Measurements from ENCODE around the gene FGB.

FGB gene

DNA sequence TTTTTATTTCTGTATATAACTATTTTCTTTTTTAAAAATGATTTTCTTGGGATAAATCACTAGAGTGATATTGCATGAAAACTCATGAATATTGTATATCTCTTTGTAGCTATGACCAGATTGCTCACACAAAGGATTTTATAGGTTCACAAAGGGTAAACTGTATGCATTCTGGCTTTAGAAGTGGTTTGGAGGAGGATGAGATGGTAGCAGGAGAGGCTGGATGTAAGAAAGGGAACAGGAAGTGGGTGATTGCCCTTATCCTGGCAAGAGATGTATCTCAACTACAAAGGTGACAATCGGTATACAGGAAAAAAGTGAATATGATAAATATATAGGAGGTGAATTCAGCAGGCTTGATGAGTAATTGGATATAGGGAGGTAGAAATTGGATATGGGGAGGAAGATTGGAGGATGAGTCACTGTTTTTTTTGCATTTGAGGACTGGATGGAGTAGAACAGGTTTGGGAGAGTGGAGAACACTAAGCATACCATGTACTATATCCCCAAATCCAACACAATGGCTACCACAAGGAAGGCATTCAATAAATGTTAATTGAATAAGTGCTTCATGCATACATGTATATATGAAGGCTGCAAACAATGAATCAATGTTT, 39.7 kb downstream of the FGB start:
- Histone ChIP-seq H3K4me3 (ENCODE audit: low read depth, low read length) (no peak overlapping the region), H3K27me3 (ENCODE audit: insufficient read depth, low read depth, severe bottlenecking) (no peaks in the 10 kb centered on the region), H3K27ac (no peak overlapping the region), H3K36me3 (no peaks in the 10 kb centered on the region), H3K9me3 (ENCODE audit: severe bottlenecking) (no peaks in the 10 kb centered on the region)
- DNase-seq, result no peak
- TF ChIP-seq, protein P1, sequence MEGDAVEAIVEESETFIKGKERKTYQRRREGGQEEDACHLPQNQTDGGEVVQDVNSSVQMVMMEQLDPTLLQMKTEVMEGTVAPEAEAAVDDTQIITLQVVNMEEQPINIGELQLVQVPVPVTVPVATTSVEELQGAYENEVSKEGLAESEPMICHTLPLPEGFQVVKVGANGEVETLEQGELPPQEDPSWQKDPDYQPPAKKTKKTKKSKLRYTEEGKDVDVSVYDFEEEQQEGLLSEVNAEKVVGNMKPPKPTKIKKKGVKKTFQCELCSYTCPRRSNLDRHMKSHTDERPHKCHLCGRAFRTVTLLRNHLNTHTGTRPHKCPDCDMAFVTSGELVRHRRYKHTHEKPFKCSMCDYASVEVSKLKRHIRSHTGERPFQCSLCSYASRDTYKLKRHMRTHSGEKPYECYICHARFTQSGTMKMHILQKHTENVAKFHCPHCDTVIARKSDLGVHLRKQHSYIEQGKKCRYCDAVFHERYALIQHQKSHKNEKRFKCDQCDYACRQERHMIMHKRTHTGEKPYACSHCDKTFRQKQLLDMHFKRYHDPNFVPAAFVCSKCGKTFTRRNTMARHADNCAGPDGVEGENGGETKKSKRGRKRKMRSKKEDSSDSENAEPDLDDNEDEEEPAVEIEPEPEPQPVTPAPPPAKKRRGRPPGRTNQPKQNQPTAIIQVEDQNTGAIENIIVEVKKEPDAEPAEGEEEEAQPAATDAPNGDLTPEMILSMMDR (IDR thresholded peaks at IDR 0.05; ENCODE audit: low read depth, low read length), result no peak

GRCh38 chr4:154603033-154603943, 40.5 kb downstream of the FGB start:
- no peaks in the 10 kb centered on the region for H3K9me3 ChIP-seq (ENCODE audit: severe bottlenecking)
- no peak for DNase-seq
- no peak overlapping the region for H3K4me3 ChIP-seq (ENCODE audit: low read depth, low read length)
- TF ChIP-seq, protein P1 (IDR thresholded peaks at IDR 0.05; ENCODE audit: low read depth, low read length), result no peak
- H3K27ac ChIP-seq, result no peak overlapping the region
- H3K36me3 ChIP-seq, result no peaks in the 10 kb centered on the region
- no peaks in the 10 kb centered on the region for H3K27me3 ChIP-seq (ENCODE audit: insufficient read depth, low read depth, severe bottlenecking)

GRCh38 chr4:154604696-154605200, 41.9 kb downstream of the FGB start:
- Histone ChIP-seq H3K4me3 (ENCODE audit: low read depth, low read length) (no peak overlapping the region), H3K36me3 (no peaks in the 10 kb centered on the region), H3K9me3 (ENCODE audit: severe bottlenecking) (no peaks in the 10 kb centered on the region), H3K27ac (no peak overlapping the region), H3K27me3 (ENCODE audit: insufficient read depth, low read depth, severe bottlenecking) (no peaks in the 10 kb centered on the region)
- TF ChIP-seq, protein P1 (IDR thresholded peaks at IDR 0.05; ENCODE audit: low read depth, low read length), result no peak
- DNase-seq, result no peak

DNA sequence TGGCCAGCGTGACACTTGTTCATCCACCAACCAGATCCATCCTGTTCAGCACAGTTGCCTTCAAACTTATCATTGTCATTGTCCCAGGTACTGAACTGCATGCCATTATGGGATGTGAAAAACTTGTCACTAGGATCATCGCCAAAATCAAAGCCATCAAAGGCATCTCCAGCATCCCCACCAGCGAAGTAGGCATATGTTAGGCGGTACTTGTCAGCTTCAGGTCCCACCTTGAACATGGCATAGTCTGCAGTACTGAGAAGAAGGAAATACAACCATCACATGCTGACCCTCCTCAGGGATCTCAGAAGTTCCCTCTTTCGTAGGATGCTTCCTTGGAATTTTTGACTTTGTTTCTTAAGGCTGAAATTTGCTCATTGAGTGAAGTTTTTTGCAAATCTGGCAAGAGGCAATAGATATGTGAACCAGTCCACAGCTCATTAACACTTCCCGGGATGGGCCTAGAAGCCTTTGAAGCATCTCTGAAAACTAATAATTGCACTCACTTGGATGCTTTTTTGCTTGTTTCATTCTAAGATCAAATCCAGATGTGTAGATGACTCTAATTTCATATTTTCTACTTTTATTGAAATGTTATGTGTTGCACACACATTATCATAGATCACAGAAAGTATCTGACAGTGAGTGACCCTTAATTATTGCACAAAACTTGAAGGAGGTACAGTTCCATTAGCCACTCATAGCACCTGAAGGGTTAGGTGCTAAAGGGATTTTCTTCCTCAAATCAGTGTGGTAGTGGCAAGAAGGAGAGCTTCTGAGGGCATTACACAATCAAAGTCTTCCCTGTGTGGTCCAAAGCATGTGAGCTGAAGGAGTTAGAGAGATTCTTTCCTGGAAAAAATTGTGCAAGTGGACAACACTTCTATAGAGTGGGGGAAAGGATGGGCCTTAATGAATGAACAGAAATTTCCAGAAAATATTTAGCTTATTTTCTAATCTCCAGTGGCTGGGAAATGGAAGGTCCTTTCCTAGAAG, 44.2 kb downstream of the FGB start:
- H3K4me3 ChIP-seq (ENCODE audit: low read depth, low read length), result no peak overlapping the region
- TF ChIP-seq, protein P1 (IDR thresholded peaks at IDR 0.05; ENCODE audit: low read depth, low read length), result no peak
- no peaks in the 10 kb centered on the region for H3K36me3 ChIP-seq
- no peak for DNase-seq
- no peaks in the 10 kb centered on the region for H3K9me3 ChIP-seq (ENCODE audit: severe bottlenecking)
- no peaks in the 10 kb centered on the region for H3K27me3 ChIP-seq (ENCODE audit: insufficient read depth, low read depth, severe bottlenecking)
- H3K27ac ChIP-seq, result no peak overlapping the region

GRCh38 chr4:154608361-154609252, 45.8 kb downstream of the FGB start:
- Histone ChIP-seq H3K27me3 (ENCODE audit: insufficient read depth, low read depth, severe bottlenecking) (no peaks in the 10 kb centered on the region), H3K4me3 (ENCODE audit: low read depth, low read length) (no peak overlapping the region), H3K27ac (no peak overlapping the region), H3K9me3 (ENCODE audit: severe bottlenecking) (no peaks in the 10 kb centered on the region), H3K36me3 (no peaks in the 10 kb centered on the region)
- DNase-seq, result no peak
- TF ChIP-seq, protein P1 (IDR thresholded peaks at IDR 0.05; ENCODE audit: low read depth, low read length), result no peak

All from WERI-Rb-1 (cell line).